AML-193 (cell line): ENCODE results near the gene TMEM259.

Source experiments
- DNase-seq, 2 experiments: peaks; one replicate each; lab custom pipeline; 2025; lab: John Stamatoyannopoulos, UW

Gene TMEM259

DNA sequence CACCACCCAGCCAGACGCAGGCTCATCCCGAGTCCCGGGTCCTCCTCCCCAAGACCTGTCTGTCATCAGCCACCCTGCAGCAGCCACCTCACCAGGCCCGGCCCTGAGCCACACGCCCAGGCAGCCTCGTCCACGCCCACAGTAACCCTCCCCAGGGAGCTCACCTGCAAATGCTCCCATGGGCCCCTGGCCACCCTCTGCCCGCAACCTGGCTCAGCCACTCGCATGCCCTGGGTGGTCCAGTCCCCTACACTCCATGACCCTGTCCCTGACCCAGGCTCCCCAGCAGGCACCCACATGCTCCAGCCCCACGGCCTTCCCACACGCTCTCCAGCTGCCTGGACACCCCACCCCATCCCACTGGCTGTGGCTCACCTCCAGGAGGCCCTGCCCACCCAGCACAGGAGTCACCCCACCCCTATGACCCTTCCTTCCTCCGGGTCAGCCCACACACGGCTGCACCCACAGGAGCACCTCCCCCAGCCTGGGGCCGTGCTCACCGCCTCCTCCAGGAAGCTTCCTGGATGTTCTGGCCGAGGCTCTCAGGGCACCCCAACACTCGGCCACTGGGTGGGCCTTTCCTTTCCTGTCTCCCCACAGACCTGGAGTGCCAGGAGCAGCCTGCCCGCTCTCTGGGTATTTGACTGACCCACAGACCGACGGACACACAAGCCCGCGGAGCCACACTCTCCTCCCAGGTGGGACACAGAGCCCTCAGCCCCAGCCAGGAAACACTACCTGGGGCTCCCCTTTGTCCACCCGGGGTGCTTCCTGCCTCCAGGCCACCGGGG, 3.6 kb downstream of the TMEM259 start:
- no peak for DNase-seq

DNA sequence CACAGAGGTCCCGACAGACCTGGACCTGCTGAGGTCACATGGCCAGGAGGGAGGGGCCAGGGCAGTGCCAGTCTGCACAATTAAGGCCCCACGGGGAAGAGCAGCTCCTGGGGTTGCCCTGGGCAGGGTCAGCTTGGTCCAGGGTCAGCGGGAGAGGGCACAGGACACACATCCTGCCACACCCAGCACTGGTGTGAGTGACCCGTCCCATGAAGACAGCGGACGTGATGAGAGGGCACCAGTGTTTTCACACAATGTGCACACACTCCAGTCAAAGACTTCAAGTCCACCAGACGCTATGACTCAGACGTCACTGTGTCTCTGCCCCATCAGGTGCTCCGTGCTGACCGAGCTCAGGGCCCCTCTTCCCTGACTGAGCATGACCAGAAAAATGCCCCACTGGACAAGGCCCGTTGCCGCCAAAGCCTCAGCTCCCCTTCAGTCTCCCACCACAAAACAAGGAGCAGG, 4.2 kb downstream of the TMEM259 start:
- DNase-seq, result no peak

DNA sequence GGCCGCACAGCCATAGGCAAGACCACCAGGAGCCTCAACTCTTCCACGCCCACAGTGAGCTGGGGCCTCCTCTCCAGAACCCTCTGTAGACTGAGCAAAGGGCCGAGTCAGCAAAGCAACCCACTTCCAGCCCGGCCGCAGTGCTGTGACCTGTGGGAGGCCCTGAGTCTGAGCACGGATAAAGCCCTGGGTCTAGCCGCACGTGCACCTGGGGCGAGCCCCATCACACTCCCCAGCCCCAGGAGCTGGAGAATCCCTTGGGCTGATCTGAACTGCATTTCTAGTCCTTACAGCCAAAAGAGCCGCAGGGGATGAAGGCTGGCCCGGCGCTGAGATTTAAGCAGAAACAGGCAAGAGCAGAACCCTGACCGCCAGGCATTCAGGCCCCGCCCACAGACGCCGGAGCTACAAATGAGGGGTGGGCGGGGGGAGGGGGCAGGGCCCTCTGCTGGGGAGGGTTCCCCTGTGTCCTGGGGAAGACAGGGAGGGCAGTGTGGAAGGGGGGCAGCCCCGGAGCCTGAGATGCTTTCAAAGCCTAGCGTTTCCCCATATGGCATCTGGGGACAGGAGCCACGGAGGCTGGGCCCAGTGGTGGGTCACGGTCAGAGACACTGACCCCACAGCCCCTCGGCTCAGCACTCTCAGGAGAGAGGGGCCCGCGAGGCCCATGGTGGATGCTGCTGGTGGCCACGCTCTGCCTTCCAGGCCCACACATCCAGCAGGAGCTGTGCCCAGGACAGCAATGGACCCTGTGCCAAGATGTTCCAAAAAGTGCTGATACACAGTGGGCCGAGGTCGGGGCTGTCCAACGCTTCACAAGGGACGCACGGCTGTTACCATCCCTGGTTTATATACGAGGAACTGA, 4.9 kb downstream of the TMEM259 start:
- DNase-seq, result no peak

GRCh38 chr19:1015061-1015781, 5.7 kb downstream of the TMEM259 start:
- no peak for DNase-seq

GRCh38 chr19:1014161-1015060, 6.5 kb downstream of the TMEM259 start:
- no peak for DNase-seq

- DNase-seq, result no peak
Observed at GRCh38 chr19:1013218-1013617, 7.7 kb downstream of the TMEM259 start.

DNA sequence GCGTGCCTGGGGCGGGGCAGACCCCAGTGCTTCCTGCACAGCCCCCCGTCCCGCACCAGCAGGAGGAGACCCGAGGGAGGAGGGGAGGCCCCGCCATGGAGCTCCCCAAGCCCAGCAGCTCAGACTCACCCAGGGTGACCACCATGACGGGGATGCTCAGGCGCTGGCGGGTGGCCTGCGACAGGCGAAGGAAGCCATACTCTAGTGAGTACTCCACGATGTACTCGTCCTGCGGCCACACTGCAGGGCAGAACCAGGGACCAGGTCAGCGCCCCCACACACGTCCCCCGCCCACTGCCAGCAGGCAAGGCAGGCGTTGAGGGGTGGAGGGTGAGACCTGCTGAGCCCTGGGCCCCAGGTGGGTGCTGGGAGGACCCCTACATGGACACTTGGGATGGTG, 8.6 kb downstream of the TMEM259 start:
- no peak for DNase-seq

DNA sequence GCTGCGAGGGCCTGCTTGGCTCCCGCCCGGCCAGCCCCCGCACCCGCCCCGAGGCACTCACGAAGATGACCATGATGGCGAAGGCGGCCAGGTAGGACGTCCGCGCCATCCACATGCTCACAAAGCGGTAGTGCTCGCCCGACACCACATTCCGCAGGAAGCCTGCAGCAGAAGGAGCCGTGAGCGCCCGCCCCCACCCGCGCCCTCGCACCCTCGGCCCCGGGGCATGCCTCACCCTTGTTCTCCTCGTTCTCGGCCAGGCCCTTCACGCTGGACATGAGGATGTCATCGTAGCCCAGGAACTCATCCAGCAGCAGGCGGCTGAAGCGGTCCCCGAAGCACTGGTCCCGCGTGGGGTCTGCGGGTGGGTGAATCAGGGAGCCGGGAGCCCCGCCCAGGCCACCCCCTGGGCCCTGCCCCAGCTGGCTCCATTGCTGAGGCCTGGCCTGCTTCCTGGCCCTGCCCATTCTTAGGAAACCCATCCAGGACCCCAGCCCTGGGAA, 9.0 kb downstream of the TMEM259 start:
- no peak for DNase-seq

DNA sequence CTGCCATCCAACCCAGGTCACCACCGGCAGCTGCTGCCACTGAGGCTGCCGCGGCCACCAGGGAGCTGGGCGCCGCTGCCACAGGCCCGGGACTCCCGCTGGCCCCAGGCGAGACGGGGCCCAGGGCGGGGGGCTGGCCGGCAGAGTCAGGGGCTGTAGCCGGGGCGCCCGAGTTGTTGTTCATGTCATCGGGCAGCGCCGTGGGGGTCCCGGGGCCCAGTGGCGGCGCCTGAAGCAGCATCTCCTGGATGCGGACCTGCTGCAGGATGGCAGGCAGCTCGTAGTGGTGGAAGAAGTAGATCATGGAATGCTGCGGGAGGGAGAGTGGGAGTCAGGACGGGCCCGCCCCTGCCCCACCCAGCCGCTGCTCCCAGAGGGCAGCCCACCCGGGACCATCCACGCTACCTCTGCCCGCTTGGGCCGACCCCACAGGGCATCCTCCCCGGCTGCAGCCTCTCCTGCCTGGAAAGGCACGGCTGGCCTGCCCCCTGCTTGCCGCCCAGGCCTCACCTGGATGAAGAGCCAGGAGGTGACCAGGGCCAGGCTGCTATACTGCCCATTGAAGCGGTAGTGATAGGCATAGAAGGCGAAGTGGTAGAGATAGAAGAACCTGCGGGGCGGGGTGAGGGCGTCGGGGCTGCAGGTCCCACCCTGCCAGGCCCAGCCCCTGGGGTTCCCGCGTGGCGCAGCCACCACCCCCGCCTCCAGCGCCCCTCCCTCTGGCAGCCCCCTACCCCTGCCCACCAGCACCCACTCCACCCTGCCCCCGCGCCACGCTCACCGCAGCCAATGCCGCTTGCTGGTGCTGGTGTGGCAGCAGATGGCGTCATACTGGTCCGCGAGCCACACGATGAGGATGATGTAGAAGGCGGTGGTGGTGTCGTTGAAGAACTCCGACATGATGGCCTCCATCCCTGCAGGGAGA, 10.1 kb downstream of the TMEM259 start:
- DNase-seq, result no peak

DNA sequence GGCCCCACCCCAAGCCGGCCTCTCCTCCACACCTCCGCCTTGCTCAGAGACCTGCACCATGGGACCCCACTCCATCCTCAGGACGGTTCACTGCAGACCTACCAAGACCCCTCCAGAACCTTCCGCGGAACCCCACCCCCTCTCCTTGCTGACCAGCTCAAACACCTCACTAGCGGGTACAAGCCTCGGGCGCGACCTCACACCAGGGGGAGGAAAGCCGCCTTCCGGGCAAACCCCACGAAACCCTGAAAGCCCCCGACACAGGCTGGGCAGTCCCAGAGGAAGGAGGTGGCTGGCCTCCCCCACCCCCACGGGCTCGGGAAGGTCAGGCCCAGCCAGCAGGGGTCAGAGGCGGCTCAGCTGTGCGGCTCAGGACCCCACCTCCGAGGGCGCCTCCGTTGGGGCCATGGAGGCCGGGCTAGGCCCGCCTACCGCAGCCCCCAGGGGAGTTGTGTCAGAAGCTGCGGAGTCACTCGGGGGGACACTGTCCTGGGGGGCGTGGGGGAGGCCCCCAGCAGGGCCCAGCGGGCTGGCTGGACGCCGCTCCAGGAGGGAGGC, 10.9 kb downstream of the TMEM259 start:
- DNase-seq, result no peak

- no peak for DNase-seq
Observed at GRCh38 chr19:1009041-1009980, 11.6 kb downstream of the TMEM259 start.

GRCh38 chr19:1008268-1009040, 12.5 kb downstream of the TMEM259 start:
- DNase-seq, result no peak

- DNase-seq, result no peak
Observed at GRCh38 chr19:1007399-1008251, 13.3 kb downstream of the TMEM259 start.

DNA sequence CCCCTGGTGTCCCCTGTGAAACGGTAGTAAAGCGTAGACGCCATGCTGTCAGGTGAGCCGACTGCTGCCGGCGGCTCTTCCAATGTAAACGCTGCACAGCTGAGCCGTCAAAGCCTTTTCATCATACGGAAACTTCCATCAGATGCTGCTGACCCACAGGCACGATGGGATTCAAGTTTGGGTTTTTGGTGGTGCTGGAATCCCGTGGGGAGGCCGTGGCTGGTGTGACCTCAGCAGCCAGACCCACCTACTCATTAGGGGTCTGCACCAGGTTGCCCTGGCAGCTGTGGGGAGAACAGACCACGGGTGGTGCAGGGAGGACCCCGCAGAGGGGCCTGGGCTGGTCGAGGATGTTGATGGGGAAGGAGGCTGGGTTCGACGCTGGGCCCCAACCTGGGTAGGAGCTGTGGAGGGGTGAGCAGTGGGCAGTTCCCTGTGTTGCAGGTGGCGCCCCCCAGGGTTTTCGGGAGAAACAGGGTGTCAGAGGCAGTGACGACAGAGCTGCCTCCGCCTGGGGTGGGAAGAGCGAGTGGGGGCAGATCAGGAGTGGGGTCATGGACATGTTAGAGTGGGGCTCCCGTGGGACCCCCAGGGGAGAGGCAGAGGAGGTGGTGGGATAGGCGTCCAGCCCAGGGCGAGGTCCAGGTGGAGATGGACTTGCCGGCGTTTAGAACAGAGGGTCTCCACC, 14.1 kb downstream of the TMEM259 start:
- no peak for DNase-seq

DNA sequence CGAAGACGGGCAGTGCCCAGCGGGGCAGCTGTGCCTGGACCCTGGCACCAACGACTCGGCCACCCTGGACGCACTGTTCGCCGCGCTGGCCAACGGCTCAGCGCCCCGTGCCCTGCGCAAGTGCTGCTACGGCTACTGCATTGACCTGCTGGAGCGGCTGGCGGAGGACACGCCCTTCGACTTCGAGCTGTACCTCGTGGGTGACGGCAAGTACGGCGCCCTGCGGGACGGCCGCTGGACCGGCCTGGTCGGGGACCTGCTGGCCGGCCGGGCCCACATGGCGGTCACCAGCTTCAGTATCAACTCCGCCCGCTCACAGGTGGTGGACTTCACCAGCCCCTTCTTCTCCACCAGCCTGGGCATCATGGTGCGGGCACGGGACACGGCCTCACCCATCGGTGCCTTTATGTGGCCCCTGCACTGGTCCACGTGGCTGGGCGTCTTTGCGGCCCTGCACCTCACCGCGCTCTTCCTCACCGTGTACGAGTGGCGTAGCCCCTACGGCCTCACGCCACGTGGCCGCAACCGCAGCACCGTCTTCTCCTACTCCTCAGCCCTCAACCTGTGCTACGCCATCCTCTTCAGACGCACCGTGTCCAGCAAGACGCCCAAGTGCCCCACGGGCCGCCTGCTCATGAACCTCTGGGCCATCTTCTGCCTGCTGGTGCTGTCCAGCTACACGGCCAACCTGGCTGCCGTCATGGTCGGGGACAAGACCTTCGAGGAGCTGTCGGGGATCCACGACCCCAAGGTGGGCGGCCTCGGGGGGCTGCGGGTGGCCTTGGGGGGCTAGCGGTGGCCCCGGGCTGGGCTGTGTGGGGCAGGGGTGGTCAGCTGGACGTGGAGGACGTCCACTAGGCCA, 15.9 kb downstream of the TMEM259 start:
- no peak for DNase-seq
